ENCODE data around the gene CCDC152.
"Not testable (repeated sequence)": the region's sequence is repeated elsewhere in the genome, so short reads cannot be mapped to it uniquely, and the experiment has no call there.

CCDC152 gene

DNA sequence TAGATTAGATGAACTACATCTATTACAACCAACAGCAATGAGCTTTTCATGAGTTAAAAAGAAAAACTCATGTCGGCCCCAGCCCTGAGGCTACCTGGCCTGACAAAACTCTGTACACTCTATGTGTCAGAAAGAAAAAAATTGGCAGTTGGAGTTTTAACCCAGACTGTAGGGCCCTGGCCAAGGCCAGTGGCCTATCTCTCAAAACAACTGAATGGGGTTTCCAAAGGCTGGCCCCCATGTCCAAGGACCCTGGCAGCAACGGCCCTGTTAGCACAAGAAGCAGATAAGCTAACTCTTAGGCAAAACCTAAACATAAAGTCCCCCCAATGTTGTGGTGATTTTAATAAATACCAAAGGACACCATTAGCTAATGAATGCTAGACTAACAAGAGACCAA is 59.9 kb downstream of the CCDC152 start:
- DNase-seq, result not testable (repeated sequence)

DNA sequence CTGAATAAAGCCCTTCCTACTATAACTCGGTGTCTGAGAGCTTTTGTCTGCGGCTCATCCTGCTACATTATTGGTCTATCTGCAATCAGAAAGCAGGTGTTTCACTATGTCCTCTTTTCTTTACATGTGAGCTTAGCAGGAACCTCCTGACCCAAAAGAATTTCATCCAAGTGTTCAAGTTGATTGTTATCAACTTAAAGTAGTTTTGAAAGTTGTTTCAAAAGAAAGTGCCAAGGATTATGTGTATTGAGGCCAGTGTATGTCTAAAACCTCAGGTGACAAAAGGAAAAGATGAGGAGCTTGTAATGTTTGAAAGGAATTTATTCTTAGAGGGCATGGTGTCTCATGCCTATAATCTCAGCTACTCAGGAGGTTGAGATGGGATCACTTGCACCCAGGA is 63.1 kb downstream of the CCDC152 start:
- no peak for DNase-seq

DNA sequence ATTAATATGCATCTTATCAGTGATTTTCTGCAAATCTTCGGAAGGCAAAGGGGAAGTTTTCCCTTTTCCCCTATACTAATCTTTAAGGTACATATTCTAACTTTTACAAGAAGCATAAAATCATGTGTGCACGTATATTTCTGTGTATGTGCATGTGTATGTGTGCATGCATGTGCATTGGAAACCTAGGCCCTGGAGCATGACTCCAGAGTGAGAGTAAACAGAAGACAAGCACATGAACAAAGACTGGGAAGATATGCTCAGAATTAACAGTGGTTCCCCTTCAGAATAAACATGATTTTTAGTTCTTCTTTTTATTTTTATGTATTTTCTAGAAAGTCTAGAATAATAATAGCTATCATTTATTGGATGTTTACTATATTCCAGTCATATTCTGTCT is 65.9 kb downstream of the CCDC152 start:
- no peak for DNase-seq

DNA sequence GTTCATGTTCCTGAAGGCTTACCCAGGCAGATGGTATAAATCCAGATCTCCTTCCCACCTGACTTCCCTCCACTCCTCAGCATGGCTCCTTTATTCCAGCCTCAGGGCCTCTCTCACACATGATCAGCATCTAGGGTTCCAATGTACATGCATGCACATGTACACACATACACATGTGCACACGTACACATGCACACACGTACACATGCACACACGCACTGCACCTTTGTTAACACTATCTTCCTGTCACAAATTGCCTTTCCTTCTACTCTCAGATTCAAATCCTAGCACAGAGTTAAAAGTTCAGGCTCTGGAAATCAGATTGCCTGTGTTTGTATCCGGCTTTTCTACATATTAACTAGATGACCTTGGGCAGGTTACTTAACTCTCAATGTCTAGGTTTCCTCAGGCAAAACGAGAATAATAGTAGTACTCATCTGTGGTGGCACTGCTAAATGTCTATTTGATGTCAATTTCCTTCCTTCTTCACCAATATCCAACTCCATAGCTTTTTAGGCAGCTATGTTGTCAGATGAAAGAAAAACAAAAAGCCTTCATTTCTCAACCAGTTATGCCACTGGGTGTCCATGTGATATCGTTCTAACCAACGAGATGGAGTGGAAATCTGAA is 67.8 kb downstream of the CCDC152 start:
- DNase-seq, result no peak

DNA sequence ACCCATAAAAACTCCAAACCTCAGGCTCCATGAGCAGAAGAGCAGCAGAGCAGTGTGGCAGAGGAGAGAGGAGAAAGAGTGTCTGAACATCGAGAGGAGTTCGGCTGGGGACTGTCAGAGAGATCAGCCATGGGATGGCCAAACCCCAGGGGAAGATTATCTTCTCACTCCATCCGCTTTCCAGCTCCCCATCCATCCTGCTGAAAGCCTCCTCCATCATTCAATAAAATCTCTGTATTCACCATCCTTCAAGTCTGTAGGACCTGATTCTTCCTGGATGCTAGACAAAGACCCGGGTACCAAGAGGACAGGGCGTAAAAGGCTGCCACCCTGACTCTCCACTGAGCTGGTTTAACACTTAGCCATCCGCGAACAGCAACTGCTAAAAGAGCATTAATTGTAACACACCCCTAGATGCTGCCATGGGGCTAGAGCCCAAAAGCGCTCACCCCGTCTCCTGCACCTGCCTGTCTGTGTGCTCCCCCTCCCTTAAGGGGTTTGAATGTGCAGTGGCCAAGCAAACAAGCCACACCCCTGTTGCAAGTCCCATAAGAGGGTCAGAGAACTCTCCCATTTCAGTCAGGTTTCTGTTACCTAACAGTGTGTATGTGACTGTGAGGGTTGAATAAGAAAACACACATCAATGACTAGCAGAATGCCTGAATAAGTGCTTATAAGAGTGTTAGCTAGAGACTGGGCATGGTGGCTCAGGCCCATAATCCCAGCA is 69.0 kb downstream of the CCDC152 start:
- DNase-seq, result no peak

DNA sequence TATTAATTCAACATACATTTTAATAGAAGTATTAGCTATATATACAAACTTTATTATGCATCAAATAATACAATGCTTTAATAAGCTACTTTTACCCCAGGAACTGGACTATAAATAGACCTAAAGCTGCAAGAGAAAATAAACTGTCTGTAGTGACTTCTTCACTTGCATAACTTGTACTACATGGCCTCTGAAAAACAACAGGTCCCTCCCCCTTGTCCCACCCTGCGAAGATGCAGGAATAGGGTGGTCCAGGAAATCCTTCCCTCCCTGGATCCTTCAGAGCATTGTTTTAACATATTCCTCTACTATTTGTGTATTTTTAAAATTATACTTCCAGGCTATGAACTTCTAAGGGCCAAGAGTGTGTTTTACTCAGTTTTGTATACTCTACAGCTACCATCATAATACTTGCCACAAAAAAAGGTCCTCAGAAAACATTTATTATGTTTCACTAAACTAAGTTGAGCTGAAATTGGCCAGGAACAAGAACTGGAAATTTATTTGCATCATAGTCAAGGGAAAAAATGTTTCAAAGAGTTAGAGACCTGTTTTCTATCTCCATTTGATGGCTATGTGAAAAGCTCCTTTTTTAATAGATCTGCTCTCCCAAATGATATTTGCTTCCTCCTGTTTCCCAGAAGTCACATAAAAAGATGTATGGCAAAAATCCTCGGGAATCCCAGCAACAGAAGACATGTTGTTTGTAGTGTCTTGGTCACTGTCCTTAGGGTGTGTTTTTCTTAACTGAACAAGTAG is 70.3 kb downstream of the CCDC152 start:
- DNase-seq, result no peak

DNA sequence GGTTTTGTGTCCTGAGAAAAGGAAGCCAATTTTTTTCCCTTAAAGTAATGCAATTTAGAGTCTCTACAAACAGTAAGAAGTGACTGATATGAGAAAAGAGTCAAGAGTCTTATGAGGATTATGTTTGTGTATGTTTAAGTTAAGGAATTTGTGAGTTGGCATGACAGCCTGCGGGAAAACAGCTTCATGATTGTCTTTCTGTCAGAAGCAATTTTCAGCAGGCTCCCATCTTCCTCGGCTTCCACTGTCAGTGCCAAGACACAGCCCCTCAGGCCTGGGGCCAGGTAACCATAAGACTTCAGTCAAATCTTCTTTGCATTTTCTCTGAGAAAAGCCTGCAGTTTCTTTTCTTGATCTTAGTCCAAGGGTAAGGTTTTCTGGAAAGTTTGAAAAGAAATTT is 72.1 kb downstream of the CCDC152 start:
- DNase-seq, result no peak

DNA sequence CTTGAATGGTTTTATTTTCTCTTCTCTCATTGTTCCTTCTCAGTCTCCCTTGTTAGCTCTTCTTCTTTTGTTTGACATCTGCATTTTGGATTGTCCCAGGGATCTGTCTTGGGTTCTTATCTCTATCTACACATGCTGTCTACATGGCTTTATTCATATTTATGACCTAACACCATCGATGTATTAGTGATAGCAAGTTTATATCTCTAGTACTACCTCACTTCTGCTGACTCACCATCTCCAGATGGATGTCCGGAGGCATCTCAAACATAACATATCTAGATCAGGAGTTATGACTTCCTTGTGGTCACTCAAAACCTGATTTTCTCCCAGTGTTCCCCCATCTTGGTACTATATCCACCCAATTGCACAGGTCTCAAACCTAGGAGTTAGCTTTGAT is 74.3 kb downstream of the CCDC152 start:
- DNase-seq, result no peak

DNA sequence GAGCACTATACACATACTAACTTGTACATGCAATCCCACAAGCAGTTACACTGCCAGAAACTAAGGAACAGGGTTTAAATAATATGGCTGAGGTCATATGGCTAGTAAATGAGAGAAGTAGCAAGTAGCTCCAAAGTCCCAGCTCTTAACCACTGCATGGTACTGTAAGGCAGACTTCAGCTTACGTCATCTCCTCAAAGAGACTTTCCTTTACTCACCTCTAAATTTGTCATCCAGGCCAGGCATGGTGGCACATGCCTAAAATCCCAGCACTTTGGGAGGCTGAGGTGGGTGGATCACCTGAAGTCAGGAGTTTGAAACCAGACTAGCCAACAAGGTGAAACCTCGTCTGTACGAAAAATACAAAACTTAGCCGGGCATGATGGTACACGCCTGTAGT is 75.4 kb downstream of the CCDC152 start:
- no peak for DNase-seq

DNA sequence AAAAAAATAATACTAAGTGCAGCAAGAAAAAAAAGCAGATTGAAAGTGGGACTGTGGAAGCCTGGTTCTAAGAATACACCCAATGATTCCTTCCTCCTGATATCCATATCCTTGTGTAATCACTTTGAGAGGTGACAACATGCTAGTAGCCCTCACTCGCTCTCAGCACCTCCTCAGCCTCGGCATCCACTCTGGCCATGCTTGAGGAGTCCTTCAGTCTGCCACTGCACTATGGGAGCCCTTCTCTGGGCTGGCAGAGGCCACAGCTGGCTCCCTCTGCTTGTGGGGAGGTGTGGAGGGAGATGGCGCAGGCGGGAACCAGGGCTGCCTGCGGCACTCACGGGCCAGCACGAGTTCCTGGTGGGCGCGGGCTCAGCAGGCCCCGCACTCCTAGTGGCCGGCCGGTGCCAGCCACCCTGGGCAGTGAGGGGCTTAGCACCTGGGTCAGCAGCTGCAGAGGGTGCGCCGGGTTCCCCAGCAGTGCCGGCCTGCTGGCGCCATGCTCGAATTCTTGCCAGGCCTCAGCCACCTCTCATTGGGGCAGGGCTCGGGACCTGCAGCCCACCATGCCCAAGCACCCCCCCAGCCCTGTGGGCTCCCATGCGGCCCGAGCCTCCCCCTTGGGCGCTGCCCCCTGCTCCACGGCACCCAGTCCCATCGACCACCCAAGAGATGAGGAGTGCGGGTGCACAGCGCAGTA is 79.6 kb downstream of the CCDC152 start:
- DNase-seq, result no peak

DNA sequence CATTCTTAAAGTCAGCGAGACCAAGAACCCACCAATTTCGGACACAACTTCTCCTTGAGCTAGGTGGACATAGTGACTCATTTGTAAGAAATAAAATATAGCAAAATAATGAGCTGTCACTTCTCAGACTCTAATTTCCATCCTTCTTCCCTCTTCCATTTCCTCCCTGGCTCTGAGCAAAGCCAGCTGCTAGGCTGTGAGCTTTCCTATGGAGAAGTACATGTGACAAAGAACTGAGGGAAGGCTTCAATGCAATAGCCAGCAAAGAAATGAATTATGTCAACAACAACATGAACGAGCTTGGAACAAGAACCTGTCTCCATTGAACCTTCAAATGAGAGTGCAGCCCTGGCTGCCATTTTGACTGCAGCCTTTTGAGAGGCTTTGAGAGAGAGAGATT is 81.0 kb downstream of the CCDC152 start:
- DNase-seq, result no peak

DNA sequence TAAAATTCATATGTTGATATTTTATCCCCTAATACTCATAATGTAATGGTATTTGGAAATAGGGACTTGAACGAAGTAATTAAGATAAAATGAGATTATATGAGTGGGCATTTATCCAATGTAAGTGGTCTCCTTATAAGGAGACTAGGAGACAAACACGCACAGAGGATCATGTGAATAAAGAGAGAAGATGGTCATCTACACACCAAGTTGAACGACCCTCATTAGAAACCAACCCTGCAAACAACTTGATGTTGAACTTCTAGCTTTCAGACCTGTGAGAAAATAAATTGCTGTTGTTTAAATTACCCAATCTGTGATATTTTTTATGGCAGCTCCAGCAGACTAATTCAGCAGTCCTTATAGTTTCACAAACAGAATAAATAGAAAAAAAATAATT is 82.6 kb downstream of the CCDC152 start:
- DNase-seq, result no peak

DNA sequence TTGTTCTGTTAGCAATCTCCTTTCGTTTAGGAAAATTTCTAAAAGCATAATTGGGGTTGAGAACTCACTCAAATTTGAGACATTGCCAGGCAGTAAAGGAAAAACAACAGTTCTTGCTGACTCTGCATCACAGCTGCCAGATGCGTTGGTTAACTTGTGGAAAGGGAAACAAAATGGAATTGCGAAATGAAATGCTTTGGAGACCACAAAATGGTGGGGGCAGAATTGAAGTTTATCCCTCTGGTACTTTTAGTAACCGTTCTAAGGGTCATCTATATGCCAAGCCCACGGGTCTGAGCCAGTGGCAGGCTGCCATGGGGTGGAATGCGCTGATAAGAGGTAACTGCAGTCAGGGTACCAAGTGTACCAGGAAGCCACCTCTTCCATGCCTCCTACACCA is 83.7 kb downstream of the CCDC152 start:
- DNase-seq, result no peak

DNA sequence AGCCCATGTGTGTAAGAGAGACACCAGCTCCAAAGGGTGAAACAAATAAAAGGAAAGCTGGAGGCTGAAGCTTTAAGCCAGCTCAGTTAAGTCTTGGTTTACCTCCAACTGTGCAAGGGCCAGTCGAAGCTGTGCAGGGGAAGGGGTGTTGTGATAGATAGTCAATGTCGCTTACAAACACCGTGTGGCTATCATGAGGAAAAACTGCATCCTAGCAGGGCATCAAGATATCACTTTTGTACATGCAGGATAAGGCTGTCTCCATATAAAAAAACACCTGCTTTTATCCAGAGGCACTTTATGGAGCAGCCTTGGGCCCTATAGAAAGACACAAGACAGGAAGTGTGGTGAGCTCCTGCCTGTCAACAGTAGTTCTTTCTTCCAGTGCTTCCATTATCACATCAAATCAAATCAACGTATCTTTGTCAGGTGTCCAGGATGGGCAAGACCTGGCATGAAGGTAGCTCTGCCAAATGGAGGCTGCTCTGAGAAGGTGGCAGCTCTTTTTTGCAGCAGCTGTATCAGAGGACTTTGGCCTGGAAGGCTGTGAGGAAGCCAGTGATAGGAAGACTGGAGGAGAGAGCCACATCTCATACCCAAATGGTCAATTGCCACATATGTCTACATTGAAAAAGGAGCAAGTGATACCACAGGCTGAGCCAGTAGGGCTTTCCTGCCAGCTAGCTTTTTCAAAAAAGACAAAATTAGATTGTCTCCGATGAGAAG is 84.4 kb downstream of the CCDC152 start:
- no peak for DNase-seq

DNA sequence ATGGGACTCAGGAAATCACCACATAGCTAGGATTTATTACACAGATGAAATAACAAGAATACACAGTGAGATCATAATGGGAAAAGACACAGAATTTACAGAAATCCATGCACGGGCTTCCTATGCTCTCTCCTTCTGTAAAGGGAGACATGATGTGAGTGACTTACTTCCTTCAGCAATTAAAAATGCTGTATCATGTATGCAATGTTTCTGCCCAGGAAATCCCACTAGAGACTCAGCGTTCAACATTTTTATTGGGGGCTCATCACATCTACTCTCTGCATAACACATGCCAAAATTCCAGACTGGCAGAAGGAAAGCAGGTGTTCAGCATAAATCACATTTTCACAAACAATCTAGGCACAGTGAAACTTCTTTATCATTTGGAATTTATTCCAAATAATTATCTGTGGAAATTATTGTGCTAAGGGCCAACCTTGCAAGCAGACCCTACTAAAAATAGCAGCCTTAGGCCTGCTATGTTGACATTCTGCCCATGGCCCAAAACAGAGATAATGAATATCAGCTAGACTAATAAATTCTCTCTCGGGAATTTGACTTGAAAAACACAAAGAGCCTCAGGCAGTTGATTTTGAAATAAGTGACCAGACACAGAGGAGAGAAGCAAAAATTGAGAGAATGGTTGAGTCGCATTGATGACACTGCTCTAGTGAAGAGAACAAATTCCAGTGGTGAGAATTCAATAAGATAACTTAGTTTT is 86.5 kb downstream of the CCDC152 start:
- DNase-seq, result no peak

DNA sequence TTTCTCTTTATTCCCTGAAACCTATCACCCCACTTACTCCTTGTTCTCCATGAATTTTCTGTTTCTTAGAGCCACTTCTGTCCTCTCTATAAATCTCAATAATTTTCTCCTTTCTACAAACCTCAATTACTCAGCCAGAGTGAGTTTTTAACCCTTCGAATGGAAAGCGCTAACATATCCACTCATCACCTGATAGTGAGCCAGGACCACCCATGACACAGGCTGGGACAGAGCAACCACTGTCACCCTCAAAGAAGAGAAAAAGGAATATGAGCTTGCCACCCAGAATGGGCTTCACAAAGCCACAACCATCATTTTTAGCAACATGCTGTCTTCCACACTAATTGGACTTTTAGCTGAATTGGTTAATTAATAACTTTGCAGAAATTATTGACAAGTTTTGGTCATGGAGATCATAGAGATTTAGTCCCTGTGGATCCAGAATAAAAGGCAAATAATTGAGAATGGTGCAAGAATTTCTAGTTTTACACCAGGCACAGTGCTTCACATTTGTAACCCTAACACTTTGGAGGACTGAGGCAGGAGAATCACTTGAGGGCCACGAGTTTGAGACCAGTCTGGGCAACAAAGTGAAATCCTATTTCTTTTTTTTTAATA is 87.2 kb downstream of the CCDC152 start:
- no peak for DNase-seq

DNA sequence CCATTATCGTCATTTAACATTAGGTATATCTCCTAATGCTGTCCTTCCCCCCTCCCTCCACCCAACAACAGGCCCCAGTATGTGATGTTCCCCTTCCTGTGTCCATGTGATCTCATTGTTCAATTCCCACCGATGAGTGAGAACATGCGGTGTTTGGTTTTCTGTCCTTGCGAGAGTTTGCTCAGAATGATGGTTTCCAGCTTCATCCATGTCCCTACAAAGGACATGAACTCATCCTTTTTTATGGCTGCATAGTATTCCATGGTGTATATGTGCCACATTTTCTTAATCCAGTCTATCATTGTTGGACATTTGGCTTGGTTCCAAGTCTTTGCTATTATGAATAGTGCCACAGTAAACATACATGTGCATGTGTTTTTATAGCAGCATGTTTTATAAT is 87.8 kb downstream of the CCDC152 start:
- DNase-seq, result not testable (repeated sequence)

DNA sequence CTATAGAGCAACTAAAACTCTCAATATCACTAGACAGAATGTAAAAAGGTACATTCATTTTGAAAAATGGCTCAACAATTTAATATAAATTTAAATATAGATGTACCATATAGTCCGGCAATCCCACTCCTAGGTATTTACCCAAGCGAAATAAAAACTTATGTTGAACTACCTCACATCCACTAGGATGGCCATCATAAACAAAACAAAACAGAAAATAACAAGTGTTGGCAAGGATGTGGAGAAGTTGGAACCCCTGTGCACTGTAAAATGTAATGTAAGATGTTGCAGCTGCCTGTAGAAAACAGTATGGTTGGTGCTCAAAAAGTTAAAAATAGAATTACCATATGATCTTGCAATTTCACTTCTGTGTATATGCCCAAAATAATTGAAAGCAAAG is 91.9 kb downstream of the CCDC152 start:
- DNase-seq, result no peak

DNA sequence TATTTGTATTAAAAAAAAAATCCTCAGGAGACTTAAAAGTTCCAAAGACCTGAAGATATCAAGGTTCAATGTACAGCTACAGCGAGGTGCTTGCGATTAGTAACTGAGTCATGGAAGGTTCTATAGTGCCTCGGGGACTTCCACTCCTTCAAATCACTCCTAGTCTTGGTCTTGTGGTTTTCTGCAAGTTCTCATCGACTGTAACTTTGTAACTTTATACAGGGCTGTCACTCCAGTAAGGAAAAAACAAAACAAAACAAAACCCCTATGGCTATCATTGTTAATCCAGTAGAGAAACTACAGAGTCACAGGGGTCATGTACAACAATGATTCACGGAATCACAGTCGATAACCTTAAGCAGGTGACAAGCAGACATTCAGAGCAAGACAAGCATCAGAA is 94.9 kb downstream of the CCDC152 start:
- DNase-seq, result no peak
